GM12872 (cell line): Measurements from ENCODE around the gene NCAPG2.

Experiments used
- CTCF ChIP-seq: IDR thresholded peaks from 3 replicates; pipeline ENCODE4 v1.5.1; 2011; ENCODE audit warnings: low read depth, mild to moderate bottlenecking, low read length, moderate library complexity; ENCODE audit not compliant: insufficient read depth

NCAPG2 gene

GRCh38 chr7:158732494-158733219 is 28.1 kb upstream of the NCAPG2 start:
- no peak for TF ChIP-seq CTCF

DNA sequence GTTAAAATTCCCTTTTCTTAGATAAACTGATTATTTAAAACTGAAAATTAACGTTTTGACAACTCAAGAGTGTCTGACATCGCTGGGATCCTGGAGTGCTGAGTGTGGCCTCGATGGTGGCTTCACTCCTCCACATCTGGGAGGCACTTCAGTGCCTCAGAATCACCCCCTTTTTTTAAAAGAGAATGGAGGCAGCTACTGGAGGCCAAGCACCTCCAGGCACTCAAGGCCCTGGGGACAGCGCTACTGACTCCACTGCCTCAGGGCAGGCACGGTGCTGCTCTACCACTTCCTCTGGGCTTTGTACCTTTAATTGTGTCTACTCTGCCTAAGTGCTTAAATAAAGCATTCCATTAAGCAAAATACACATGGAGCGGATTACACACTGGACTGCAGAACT is 27.2 kb upstream of the NCAPG2 start:
- TF ChIP-seq CTCF: no peak

DNA sequence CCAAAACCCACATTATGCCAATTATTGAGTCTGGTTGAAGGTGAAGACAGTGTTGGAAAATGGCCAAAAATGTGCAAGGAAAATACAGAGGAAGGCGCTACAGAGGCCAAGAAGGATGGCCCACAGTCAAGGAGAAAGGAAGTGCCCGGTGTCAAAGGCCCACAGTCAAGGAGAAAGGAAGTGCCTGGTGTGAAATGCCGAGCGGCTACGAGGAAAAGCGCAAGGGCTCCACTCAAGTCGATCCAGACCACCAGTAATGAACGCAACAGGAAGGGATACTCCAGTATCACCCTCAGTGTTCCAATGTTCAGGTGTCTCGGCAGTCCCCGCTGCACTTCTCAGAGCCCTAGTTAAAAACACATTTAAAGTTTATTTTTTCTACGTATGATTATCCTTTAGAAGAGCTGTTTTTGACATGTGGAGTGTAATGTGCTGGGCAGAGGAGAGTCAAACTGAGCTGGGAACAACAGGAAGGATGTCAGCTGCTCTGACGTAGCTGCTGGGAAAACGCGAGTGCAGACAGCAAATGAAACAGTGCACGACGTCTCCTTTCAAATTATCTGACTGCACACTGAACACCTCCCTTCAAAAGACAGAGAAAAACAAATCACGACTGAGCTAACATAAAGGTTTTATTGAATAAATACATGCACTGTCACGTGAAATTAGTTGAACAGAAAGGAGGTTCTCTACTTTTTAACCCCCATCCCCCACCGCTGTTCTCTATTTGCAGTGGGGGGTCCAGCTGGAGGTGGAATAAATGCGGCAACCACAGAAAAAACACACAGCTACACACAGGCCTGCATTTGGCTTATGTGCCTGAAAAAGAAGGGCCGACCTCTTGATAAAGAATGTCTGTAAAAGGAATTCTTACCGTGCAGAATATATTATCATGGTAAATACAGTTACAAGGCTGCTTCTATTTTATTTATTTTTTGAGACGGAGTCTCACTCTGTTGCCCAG is 26.1 kb upstream of the NCAPG2 start:
- no peak for TF ChIP-seq CTCF

- TF ChIP-seq CTCF: no peak
Observed at GRCh38 chr7:158729646-158730382, 25.2 kb upstream of the NCAPG2 start.

- TF ChIP-seq CTCF: no peak
Observed at GRCh38 chr7:158728911-158729645, 24.5 kb upstream of the NCAPG2 start.

- TF ChIP-seq CTCF: no peak
Observed at GRCh38 chr7:158727690-158728089, 23.1 kb upstream of the NCAPG2 start.
